HG03575 (cell line): Measurements from ENCODE around the gene ANKRD55.
"Not testable (repeated sequence)": the region's sequence is repeated elsewhere in the genome, so short reads cannot be mapped to it uniquely, and the experiment has no call there.

Experiments used
- ATAC-seq: cut with Tn5 transposase; IDR thresholded peaks from one replicate; pipeline ENCODE4 v1.9.1; 2021; ENCODE audit not compliant: unreplicated experiment, insufficient number of reproducible peaks, low FRiP score; ENCODE audit errors: extremely low read depth

The ANKRD55 gene

DNA sequence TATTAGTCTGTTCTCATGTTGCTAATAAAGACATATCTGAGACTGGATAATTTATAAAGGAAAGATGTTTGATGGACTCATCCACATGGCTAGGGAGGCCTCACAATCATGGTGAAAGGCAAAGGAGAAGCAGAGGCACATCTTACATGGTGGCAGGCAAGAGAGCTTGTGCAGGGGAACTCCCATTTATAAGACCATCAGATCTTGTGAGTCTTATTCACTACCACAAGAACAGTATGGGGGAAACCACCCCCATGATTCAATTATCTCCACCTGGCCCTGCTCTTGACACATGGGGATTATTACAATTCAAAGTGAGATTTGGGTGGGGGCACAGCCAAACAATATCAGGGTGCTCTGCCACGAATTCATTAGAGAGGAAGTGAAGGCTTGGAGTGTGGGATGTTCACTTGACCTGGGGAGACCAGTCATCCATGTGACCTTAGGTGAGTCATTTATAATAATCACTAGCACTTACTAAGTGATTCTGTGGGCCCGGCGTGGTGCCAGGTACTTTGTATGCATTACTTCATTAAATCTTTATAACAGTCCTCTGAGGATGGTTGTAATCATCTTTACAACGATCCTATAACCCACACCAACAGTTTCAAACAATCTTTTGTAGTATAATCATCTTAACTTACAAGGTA, 19.1 kb downstream of the ANKRD55 start:
- not testable (repeated sequence) for ATAC-seq

- ATAC-seq: no peak
Observed at GRCh38 chr5:56212130-56212879, 20.8 kb downstream of the ANKRD55 start.

DNA sequence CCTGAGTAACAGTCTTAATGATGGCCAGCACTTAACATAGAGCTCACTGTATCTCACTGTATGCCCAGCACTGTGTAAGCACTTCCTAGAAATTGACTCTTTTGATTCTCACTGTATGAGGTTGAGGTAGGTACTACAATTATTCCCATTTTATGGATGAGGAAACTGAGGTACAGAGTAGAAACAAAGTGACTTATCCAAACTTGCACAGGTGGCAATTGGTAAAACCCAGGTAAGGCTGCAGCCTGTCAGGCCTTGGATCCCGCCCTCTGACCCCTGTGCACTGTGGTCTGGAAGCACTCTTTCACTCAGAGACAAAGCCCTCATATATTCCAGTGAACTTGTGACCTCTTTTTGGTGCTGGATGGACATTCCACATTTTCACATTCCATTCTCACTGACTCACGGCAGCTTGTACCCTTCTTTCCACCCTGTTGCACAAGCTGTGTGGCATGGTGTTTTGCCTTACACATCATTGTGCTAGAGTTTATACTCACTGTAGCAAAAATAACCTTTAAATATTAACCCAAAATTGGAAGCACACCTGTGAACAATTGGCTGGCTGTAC, 21.7 kb downstream of the ANKRD55 start:
- no peak for ATAC-seq

DNA sequence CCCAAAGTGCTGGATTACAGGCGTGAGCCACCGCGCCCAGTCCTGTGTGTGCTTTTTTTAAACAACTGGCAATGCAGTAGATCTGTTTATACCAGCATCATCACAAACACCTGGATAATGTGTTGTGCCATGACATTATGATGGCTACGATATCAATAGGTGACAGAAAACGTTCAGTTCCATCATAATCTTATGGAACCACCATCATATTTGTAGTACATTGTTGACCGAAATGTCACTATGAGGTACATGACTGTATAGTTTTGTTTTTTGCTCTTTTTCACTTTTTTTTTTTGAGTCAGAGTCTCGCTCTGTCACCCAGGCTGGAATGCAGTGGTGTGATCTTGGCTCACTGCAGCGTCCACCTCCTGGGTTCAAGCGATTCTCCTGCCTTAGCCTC, 24.4 kb downstream of the ANKRD55 start:
- no peak for ATAC-seq

GRCh38 chr5:56207537-56207936, 25.6 kb downstream of the ANKRD55 start:
- ATAC-seq: no peak

DNA sequence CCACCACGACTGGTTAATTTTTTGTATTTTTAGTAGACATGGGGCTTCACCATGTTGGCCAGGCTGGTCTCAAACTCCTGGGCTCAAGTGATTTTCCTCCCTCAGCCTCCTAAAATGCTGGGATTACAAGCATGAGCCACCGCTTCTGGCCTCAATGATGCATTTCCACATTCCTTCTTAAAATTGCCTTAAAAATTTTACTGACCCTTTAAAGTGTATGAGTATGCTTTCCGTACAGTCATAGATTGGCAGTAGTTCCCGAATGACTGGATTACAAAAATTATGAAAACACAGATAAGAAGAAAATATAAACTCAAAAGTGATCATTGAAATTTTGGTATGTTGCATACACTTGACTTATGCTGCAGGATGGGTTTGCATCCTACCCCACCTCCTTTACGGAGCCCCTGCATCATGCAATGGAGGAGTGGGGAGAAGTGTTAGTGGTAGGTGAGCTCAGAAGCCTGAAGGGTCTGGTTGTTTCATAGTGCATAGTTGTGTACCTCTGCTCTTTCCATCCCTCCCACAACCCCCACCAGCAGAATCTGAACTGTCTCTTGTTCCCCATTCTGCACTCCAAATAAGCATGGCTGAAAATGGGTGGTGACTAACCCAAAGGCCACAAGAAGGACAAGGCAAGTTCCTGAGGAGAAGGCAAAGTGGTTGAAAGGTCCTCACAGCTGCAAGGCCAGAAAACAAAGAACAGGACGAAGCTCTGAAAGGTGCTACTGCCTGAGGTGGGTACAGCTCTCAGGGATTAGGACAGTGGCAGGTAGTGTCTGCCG, 26.8 kb downstream of the ANKRD55 start:
- no peak for ATAC-seq

- not testable (repeated sequence) for ATAC-seq
Observed at GRCh38 chr5:56203936-56204335, 29.2 kb downstream of the ANKRD55 start.

- ATAC-seq: no peak
Observed at GRCh38 chr5:56202483-56202882, 30.6 kb downstream of the ANKRD55 start.

GRCh38 chr5:56201762-56202261, 31.3 kb downstream of the ANKRD55 start:
- ATAC-seq: not testable (repeated sequence)

- ATAC-seq: no peak
Observed at GRCh38 chr5:56200971-56201666, 32.0 kb downstream of the ANKRD55 start.

GRCh38 chr5:56195016-56195415, 38.1 kb downstream of the ANKRD55 start:
- ATAC-seq: no peak

DNA sequence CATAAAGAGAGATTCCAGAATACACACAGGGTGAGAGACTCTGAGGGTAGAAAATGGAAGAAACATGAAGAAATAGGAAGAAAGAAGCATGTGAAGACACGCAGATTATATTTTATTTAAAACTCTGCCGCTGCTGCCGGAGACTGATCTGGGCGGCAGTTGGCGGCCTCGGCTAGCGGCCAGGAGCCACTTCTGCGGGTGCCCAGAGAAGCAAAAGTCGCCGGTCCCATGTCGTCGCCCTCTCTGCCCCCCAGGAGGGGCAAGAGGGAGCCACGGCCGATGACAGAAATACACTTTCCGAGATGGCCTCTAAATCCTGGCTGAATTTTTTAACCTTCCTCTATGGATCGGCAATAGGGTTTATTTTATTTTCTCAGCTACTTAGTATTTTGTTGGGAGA, 40.9 kb downstream of the ANKRD55 start:
- no peak for ATAC-seq

DNA sequence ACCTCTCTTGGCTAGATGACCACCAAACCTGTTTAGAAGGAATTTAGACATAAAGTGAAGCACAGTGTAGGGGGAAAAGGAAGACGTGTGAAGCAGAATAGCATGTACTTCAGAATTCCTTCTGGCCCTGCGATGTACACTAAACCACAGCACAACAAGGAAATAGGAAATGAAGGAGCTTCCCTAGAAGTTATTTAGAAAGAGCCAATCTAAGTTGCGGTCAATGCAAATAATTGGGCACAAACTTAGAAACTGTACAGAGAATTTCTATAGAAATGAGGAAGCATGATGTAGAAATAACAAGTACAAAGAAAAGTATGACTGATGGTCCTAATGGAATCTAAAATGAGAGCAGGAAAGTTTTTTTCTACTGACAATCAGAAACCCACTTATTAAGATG, 41.5 kb downstream of the ANKRD55 start:
- ATAC-seq: no peak

DNA sequence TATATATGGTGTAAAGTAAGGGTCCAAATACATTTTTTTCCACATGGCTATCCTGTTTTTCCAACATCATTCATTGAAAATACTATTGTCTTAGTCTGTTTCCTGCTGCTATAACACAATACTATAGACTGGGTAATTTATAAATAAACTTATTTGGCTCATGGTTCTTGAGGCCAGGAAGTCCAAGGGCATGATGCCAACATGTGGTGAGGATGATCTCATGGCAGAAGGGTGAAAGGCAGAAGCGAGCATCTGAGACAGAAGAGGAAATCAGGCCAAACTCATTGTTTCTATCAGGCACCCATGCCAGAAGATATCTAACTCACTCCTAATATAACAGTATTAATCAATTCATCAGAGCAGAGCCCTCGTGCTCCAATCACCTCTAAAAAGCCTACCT, 42.6 kb downstream of the ANKRD55 start:
- ATAC-seq: no peak

- no peak for ATAC-seq
Observed at GRCh38 chr5:56185768-56186311, 47.3 kb downstream of the ANKRD55 start.

DNA sequence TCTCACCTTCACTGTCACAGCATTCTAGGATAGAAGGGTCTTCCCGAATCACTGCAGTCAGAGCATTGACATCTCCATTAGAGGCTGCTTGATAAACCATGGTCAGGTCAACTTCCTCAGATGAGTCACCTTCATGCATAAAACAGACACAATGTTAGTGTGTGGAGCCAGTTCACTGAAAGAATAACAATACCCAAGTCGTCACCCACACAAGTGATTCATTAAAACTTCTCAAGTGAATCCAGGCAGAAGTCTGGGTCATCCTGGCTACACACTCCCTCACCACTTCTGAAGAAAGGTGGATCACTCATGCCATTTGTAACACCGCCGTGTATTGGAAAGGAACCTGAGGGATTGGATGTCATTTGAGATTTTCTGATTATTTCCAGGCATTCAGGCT, 49.6 kb downstream of the ANKRD55 start:
- ATAC-seq: no peak

GRCh38 chr5:56179442-56179841, 53.7 kb downstream of the ANKRD55 start:
- no peak for ATAC-seq

DNA sequence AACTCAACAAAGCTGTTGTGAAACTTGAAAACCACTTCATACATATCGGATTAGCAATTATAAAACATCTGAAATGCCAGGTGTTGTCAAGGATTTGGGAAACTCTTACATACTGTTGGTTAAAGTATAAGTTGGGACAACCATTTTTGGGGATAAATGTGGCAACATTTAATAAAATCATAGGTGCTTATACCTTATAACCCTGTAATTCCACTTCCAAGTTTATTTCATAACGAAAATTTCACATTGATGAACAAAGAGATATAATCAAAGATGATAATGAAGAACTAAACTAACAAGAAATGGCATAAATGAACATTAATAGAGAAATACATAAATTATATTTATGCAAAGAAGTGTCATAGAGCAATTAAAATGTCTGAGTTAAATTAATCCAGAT, 54.3 kb downstream of the ANKRD55 start:
- ATAC-seq: no peak
